Measurements from ENCODE around the gene EMP3. TPM values are rescaled to one million over a fixed set of nuclear protein-coding genes. Genes with fewer than 3 reads are reported as not detected.

Gene EMP3
- total RNA-seq, 2 donors from 2014 or later, result 5.9 to 38.6 TPM

- DNase-seq (ENCODE audit: low spot score), result no peak
- intact Hi-C loops (cut with DNase I), result loop anchor here (2.0 kb wide), 1 partner anchor 40 kb away; the partner anchor contains the start of gene EMP3
- no peaks in the 10 kb centered on the region for H3K27me3 ChIP-seq (replicated peaks; ENCODE audit: insufficient read depth)
- no peak for TF ChIP-seq CTCF (IDR thresholded peaks at IDR 0.05)
- 66% methylated on average over 10 of the region's 10 CpGs for WGBS
- H3K4me3 ChIP-seq, result peak overlapping the region in 1 of 2 donors; percentile 9
- H3K27ac ChIP-seq, result peak overlapping the region; percentile 90 to 92
- peaks cover 3% of the 10 kb centered on the region for H3K4me1 ChIP-seq (replicated peaks)
- H3K9me3 ChIP-seq, result no peaks in the 10 kb centered on the region
- H3K36me3 ChIP-seq, result no peaks in the 10 kb centered on the region
Observed at GRCh38 chr19:48364598-48365348, 39.4 kb downstream of the EMP3 start.

- TF ChIP-seq POLR2AphosphoS5 (IDR thresholded peaks at IDR 0.05), result no peak
- TF ChIP-seq POLR2A (IDR thresholded peaks at IDR 0.05), result no peak
- TF ChIP-seq CTCF (IDR thresholded peaks at IDR 0.05), result no peak
- WGBS, result 93% methylated on average over 11 of the region's 11 CpGs
- no peaks in the 10 kb centered on the region for H3K36me3 ChIP-seq
- intact Hi-C loops (cut with DNase I), result loop anchor here (2.0 kb wide), 1 partner anchor 41 kb away; the partner anchor contains the start of gene EMP3
- H3K4me3 ChIP-seq, result no peak overlapping the region
- no peak for DNase-seq (ENCODE audit: low spot score)
- peaks cover 3% of the 10 kb centered on the region for H3K4me1 ChIP-seq (replicated peaks)
- no peak overlapping the region for H3K27ac ChIP-seq
- no peaks in the 10 kb centered on the region for H3K27me3 ChIP-seq (replicated peaks; ENCODE audit: insufficient read depth)
- H3K9me3 ChIP-seq, result no peaks in the 10 kb centered on the region
Observed at GRCh38 chr19:48365602-48366001, 40.2 kb downstream of the EMP3 start.

GRCh38 chr19:48367855-48368254, 42.5 kb downstream of the EMP3 start:
- Histone ChIP-seq H3K4me1 (replicated peaks) (peaks cover 3% of the 10 kb centered on the region), H3K36me3 (no peaks in the 10 kb centered on the region), H3K9me3 (no peaks in the 10 kb centered on the region), H3K4me3 (no peak overlapping the region), H3K27ac (no peak overlapping the region), H3K27me3 (replicated peaks; ENCODE audit: insufficient read depth) (no peaks in the 10 kb centered on the region)
- TF ChIP-seq POLR2A (IDR thresholded peaks at IDR 0.05), result no peak
- peak; percentile 44 for TF ChIP-seq POLR2AphosphoS5 (IDR thresholded peaks at IDR 0.05)
- peak; percentile 21 for DNase-seq (ENCODE audit: low spot score)
- 62% methylated on average over 5 of the region's 5 CpGs for WGBS
- intact Hi-C loops (cut with DNase I), result no loop called here

- H3K4me1 ChIP-seq (replicated peaks), result peaks cover 3% of the 10 kb centered on the region
- no peak overlapping the region for H3K27ac ChIP-seq
- TF ChIP-seq POLR2A (IDR thresholded peaks at IDR 0.05) (no peak), POLR2AphosphoS5 (IDR thresholded peaks at IDR 0.05) (no peak), CTCF (IDR thresholded peaks at IDR 0.05) (no peak)
- DNase-seq (ENCODE audit: low spot score), result no peak
- no peaks in the 10 kb centered on the region for H3K27me3 ChIP-seq (replicated peaks; ENCODE audit: insufficient read depth)
- no peak overlapping the region for H3K4me3 ChIP-seq
- intact Hi-C loops (cut with DNase I), result no loop called here
- no peaks in the 10 kb centered on the region for H3K36me3 ChIP-seq
- no peaks in the 10 kb centered on the region for H3K9me3 ChIP-seq
- 80% methylated on average over 13 of the region's 14 CpGs for WGBS
Observed at GRCh38 chr19:48368936-48369335, 43.6 kb downstream of the EMP3 start.

- no peaks in the 10 kb centered on the region for H3K36me3 ChIP-seq
- no peak overlapping the region for H3K4me3 ChIP-seq
- no peaks in the 10 kb centered on the region for H3K9me3 ChIP-seq
- intact Hi-C loops (cut with DNase I), result no loop called here
- DNase-seq (ENCODE audit: low spot score), result no peak
- 75% methylated on average over 4 of the region's 4 CpGs for WGBS
- no peak overlapping the region for H3K27ac ChIP-seq
- H3K4me1 ChIP-seq (replicated peaks), result no peaks in the 10 kb centered on the region
- TF ChIP-seq POLR2A (IDR thresholded peaks at IDR 0.05) (no peak), POLR2AphosphoS5 (IDR thresholded peaks at IDR 0.05) (no peak), CTCF (IDR thresholded peaks at IDR 0.05) (no peak)
- no peaks in the 10 kb centered on the region for H3K27me3 ChIP-seq (replicated peaks; ENCODE audit: insufficient read depth)
Observed at GRCh38 chr19:48370955-48371354, 45.6 kb downstream of the EMP3 start.
